GM19238 (cell line): ENCODE results near the gene PLTP.
"Not testable (repeated sequence)": the region's sequence is repeated elsewhere in the genome, so short reads cannot be mapped to it uniquely, and the experiment has no call there.

Source experiments
- DNase-seq: peaks from one replicate; pipeline ENCODE4 v3.0.0; 2011; ENCODE audit warnings: low spot score; ENCODE audit not compliant: insufficient read length

The PLTP gene

DNA sequence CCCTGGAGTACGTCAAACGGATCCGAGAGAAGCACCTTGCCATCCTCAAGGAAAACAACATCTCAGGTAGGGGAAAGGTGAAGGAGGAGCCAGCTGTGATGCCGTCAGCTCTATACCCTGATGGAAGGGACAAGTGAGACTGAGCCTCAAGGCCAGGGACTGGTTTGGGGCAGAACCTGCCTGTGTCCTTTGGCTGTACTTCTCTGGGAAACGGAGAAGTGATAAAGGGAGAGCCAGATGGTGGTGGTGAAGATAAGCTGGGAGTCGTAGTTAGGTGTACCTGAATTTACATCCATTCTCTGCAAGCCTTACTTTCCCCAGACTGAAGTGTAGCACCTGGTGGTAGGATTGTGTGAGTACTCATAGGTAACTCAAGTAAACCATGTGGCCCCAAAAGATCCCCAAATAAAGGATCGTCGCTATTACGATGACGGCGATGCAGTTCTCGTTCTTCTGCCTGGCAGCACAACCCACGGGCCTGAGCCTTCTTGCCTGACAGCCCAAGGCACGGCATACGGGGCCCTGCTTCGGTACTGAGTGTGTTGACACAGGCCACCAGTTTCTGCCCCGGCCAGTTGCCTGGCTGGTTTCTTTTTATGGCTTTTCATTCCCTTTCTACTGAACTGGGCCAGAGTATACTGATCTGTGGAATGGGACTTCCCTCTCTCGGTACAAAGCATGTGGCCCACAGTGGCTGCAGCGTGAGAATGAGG is 33.2 kb upstream of the PLTP start:
- DNase-seq = no peak

DNA sequence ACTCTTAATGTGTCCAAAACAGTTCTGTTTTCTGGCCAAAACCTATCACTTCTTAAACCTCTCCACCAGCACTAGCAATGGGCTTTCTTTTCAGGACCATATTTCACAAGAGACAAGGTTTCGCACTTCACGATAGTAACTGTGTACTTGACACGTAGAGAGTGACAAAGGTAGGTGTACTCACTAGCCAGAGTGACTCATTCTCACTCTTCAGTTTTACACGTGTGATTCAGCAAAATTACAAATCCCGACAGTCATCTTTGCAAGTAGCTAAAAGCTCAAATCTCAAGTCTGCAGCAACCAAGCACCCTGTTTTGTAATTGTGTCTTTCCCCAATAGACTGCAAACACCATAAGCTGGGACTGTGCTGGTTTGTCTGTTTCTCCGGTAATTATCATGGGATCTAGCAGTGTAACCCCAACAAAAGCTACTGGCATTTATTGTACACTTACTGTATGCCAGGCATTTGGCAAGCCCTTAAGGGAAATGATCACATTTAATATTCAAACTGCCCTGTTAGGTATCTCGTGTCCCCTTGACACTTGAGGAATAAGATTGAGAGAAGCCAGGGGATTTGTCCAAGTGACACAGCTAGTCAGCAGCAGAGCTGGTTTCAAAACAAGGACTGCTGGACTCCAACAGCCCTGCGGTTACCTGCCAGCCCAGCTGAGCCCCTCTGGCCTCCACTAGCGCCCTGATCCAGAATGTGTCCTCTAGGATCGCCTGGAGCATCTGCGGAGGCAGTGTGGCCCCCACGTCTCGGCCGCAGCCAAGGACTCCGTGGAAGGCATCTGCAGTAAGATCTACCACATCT is 32.4 kb upstream of the PLTP start:
- DNase-seq = no peak

DNA sequence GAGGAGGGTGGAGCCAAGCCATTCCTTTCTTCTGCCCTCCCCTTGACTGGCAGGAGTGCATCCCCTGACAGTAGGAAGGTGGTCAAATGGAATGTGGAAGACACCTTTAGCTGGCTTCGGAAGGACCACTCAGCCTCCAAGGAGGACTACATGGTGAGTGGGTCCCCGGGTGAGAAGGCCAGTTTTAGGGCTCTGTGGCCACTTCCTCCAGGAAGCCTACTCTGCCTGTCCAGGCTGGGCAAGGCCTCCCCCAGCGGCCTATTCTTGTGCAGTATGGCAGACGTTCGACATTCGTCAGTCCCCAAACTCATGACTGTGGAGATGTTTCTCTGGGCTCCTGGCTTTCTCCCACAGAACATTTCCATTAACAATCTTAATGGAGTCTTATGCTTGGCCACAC is 31.7 kb upstream of the PLTP start:
- no peak for DNase-seq

DNA sequence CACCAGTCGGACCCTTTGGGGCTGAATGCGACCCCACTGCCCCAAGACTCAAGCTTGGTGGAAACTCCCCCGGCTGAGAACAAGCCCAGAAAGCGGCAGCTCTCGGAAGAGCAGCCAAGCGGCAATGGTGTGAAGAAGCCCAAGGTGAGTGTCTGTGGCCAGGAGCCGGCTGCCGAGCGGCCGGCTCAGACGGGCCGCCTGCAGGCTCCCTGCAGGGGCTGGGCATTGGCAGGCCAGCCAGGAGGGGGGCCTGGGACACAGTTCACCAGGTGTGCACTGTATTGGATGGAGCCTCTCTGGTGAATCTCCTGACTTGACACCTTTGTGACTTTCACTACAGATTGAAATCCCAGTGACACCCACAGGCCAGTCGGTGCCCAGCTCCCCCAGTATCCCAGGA is 28.5 kb upstream of the PLTP start:
- DNase-seq = no peak

DNA sequence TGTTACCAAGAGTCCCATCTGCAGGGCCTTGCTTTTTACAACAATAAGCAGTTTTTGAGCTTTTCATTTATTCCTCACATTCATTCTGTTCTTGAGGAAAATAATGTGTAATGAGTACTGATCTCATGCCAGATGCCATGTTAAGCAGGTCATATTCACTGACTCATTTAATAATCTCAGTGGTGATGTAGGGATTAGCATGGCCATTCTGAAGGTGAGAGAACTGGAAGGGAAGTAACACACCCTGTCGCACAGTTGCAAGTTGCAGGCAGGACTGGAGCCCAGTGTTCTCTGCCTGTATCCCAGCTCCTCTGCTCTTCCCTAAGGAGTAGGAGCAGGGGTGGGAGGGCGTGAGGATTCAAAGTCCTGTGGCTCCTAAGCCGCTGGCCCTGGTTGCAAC is 28.1 kb upstream of the PLTP start:
- DNase-seq = no peak

DNA sequence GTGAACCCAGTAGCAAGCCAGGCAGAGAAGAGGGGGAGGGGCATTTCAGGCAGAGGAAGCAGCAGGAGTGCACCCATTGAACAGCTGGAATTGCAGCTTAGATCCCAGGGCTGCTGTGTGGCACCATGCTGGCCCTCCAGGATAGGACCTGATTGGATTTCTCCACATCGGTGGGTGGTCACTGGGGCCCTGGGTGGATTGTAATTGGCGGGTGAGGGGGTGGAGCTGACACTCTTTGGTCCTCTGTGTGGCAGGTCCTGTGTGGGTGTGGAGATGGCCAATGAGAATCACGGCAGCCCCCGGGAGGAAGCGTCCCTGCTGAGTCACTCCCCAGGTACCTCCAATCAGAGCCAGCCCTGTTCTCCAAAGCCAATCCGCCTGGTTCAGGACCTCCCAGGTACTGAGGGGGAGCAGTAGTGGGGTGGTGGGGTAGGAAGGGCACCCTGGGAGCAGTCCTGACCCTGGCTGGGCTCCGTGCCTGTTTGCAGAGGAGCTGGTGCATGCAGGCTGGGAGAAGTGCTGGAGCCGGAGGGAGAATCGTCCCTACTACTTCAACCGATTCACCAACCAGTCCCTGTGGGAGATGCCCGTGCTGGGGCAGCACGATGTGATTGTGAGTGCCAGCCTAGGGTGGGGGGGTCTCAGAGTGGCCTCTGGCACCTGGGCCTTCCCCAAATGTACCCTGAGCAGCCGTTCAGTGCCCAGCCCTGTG is 26.9 kb upstream of the PLTP start:
- DNase-seq = no peak

DNA sequence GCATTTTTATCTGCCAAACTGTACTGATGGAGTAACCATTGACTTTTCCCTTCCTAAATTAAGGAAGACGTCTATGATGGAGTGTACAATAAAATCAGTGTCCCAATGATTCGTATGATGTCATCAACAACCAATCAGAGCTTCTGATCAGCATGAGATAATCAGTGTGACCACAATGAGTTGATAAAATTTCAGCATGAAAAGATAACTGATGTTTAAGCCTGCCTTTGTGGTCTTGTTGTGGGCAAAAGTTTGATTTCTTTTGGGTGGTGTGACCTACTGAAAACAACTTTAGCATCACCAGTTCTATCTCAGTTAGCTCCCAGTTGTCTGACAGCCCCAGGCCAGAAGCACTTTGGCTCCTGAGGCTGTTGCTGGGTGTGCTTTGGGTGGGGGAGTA is 25.8 kb upstream of the PLTP start:
- DNase-seq = no peak

DNA sequence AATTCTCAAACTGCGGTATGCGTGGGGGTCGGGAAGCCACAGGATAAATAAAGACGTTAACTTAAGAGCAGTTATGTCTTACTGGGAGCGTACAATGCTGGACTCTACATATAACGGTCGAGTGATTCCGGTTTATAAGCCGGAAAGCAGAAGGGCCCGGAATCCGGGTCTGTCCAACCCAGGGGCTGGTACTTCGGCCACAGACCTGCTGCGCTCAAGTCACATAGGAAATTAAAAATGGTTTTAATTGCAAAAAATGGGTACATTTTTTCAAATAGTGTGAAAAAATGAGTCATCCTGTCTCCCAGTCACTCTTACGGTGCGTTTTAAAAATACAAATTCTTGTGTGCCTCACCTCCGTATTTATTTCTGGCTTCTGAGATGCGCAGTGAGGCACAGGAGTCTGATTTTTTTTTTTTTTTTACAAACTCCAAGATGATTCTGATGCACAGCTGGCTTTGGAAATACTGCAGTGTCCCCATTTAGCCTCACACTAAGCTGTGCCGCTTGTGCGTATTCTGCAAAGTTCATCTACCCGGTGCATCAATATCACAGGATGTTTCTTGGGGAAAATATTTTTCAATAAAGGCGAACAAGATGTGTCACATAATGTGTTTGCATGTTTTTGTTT is 23.6 kb upstream of the PLTP start:
- DNase-seq = no peak

DNA sequence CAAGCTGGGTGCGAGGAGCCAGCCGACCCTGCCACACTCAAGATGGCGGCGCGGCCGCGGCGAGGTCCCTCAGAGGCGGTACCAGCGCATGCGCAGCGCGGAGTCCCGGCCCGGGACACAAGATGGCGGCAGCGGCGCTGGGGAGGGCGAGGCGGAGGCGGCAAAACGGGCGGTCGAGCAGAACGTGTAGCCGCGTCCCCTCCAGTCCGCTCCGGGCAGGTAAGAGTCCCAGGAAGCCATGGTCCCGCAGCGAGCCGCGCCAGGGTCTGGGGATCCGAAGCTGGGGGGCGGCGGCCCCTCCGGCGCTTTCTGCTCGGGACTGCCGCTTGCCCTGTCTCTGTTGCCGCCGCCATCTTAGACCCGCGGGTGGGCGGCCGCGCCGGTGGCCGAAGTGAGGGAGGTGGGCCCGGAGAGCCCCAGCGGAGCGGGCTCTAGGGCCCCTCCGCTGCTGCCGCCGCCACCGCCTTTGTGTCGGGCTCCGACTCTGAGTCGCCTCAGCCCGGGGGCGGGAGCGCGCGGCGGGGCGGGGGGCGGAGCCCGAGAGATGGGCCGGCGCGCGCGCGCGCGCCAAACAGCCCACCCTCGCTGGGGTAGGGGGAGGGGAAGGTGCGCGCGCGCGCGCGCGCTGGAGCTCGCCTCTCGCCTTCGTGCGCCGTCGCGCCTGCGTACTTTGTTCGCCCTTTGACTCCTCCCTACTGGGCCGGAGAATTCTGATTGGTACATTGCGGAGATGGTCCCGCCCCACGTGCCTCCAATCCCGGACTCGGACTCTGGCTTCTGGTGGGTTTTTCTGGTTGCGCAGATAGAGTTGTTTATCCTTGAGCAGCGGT is 22.8 kb upstream of the PLTP start, which contains the start of gene PCIF1:
Gene PCIF1 (plus strand): TSS at position 98 of the 830 bp plus-strand sequence. CDS start 4,317 bp downstream, outside the sequence.
- peak; percentile 98 for DNase-seq

DNA sequence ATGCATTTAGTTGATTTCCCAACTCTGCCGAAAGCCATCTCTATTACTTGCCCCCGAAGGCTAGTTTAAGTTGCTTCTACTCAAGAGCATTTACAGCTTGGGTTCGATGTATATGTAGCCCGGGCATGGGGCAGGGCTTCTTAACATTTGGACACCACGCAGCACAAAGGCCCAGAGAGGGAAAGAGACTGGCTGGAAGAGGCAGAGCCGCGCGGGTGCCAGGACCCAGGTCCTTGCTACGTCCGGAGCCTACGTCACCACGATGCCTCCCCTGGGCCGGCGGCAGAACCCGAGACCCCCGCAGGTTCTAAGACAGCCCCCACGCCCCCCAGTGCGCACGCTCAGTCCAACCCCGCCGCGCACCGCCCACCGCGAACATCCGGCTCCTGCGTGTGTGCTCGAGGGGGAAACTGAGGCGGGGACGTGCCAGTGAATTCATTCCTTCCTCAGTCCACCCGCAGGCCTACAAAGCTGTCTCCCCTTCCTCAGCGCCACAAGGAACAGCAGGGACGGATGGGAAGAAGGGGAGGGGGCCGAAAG is 22.2 kb upstream of the PLTP start:
- peak; percentile 42 for DNase-seq

DNA sequence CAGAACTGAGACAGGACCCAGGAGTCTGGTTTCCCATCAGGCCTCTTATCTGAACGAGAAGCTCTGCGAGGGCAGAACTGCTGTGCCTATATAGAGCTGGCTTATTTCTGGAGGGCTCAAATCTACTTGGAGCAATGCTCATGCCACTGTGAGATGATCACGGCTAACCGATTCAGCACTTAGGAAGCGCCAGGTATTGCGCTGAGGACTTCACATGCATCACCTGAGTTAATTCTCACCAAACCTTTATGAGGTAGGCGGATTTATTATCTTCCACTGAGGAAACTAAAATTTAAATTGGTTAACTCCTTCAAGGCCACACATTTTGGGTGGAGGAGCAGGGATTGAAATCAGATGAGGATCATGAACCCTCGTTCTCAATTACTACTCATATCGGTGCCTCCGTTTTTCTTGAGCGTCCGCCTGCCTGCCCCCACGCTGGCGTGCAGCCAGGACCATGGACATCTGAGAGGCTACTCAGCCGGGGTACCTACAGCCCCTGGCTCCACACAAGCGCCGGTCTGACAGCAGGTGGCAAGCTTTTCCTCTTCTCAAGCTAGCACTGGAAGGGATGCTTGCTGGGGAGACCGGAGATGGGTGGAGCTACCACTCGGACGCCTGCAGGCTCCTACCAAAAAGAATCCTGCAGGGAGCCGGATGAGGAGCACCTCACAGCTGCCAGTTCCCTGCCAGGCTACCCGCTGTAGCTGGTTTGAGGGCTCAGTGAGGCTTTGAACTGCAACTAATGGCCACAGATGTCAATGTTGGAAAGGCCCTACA is 21.5 kb upstream of the PLTP start:
- peak; percentile 69 for DNase-seq

DNA sequence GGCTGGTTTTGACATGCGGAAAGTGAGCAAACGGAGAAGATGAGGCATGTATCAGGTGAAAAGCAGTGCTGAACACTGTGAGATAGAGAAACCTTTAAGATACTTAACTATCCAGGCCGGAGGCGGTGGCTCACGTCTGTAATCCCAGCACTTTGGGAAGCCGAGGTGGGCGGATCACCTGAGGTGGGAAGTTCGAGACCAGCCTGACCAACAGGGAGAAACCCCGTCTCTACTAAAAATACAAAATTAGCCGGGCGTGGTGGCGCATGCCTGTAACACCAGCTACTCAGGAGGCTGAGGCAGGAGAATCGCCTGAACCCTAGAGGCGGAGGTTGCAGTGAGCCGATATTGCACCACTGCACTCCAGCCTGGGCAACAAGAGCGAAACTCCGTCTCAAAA is 19.7 kb upstream of the PLTP start:
- DNase-seq = not testable (repeated sequence)

DNA sequence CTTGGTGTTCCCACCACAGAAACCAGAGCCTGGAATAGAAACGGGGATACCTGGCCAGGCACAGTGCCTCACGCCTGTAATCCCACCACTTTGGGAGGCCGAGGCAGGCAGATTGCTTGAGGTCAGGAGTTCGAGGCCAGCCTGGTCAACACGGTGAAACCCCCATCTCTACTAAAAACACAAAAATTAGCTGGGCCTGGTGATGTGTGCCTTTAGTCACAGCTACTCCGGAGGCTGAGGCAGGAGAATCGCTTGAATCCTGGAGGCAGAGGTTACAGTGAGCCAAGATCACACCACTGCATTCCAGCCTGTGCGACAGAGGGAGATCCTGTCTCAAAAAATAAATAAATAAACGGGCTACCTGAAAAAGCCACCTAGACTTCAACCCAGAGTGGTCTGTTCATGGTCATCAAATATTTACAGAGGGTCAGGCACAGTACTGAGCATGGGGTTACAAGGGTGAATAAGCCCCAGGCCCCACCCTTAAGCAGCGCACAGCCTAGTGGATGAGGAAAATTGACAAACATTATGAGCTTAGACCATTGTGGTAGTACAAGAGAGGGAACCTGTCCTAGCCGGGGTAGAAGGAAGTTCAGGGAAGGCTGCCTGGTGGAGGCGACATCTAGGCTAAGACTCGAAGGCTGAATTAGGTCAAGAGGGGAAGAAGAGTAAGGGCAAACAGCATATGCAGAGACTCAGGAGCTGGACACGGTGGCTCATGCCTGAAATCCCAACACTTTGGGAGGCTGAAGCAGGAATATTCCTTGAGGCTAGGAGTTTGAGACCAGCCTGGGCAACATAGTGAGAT is 15.3 kb upstream of the PLTP start:
- no peak for DNase-seq

DNA sequence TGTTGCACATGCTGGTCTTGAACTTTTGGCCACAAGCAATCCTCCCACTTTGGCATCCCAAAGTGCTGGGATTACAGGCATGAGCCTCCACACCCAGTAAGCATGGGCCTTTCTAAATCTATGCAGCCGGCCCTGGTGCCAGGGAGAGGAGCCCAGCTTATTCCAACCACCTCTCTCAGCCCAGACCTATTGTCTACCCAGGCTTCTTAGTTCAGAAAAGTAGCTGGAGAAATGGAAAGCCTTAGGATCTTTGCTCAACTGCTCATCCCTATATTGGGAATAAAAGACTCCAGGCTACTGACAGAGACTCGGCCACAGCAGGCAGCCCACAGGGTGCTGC is 14.7 kb upstream of the PLTP start:
- DNase-seq = no peak

DNA sequence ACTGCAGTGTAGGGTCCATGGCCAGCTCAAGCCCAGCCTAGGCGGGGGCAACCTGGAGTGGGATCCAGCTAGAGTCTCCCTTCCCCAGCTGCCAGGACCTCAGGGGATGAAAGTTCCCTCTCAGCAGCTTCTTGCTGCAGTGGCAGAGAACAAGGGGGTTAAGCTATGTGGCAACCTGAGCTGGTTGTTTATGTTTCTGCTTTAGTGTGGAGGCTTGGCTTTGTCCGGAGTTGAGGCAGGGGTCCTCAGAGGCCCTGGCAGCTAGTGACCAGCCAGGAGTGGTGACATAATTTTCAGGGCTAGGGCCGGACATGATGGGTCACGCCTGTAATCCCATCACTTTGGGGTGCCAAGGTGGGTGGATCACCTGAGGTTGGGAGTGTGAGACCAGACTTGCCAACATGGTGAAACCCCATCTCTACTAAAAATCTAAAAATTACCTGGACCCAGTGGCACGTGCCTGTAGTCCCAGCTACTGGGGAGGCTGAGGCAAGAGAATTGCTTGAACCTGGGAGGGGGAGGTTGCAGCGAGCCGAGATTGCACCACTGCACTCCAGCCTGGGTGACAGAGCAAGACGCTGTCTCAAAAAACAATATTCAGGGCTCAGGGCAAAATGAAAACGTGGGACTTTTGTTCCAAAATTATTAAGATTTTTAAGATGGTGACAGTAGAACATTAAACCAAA is 14.0 kb upstream of the PLTP start:
- no peak for DNase-seq

DNA sequence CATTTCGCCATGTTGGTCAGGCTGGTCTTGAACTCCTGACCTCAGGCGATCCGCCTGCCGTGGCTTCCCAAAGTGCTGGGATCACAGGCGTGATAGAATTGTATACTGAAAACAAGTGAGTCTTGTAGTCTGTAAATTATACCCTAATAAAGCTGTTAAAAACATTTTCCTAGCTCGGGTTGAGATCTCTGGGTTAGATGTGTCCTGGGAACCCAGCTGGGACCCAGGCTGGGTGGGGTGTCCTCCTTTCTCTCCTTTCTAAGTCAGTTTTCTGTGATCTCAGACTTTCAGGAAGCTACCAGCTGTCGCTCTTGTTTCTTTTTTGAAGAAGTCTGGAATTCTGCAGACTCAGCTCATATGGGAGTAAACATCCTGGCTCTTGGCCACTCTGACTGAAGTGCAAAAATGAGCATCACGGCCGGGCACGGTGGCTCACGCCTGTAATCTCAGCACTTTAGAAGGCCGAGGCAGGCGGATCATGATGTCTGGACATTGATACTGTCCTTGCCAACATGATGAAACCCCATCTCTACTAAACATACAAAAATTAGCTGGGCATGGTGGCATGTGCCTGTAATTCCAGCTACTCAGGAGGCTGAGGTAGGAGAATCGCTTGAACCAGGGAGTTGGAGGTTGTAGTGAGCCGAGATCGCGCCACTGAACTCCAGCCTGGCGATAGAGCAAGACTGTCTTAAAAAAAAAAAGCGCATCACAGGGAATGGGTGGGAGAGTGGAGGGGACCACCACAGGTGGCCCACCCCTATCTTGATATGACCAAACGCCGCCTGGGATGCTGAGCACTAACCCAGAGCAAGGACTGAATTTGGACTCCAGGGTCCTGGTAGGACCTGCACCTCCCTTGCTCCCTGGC is 12.7 kb upstream of the PLTP start:
- DNase-seq = no peak
